RWPE2 (cell line): ENCODE measurements around the gene DPPA3.
"Not testable (repeated sequence)": the region's sequence is repeated elsewhere in the genome, so short reads cannot be mapped to it uniquely, and the experiment has no call there.

Experiments
- ATAC-seq: fragments of 200-7000 bp; cut with Tn5 transposase; 3 replicates; pipeline ENCODE4 v1.9.1; 2021; ENCODE audit warnings: low read depth
- DNase-seq: peaks from one replicate; pipeline ENCODE4 v3.0.0-alpha.2; 2020; ENCODE audit warnings: low spot score
- H3K27ac ChIP-seq: fragments of 450-650 bp; 2 replicates; pipeline ENCODE4 v1.5.1; 2017; ENCODE audit warnings: mild to moderate bottlenecking; ENCODE audit not compliant: poor library complexity, severe bottlenecking
- H3K27me3 ChIP-seq: fragments of 250-450 bp; sonication (Bioruptor Pico); 2 replicates; pipeline ENCODE4 v1.5.1; 2021; ENCODE audit warnings: mild to moderate bottlenecking, moderate library complexity; ENCODE audit not compliant: insufficient read depth, poor library complexity, severe bottlenecking
- H3K36me3 ChIP-seq: fragments of 250-450 bp; sonication (Bioruptor Pico); 2 replicates; pipeline ENCODE4 v1.5.1; 2020; ENCODE audit warnings: low read depth, mild to moderate bottlenecking, moderate library complexity
- H3K4me1 ChIP-seq: fragments of 250-450 bp; sonication (Bioruptor Pico); 2 replicates; pipeline ENCODE4 v1.5.1; 2021; ENCODE audit warnings: mild to moderate bottlenecking, moderate library complexity; ENCODE audit not compliant: insufficient read depth, poor library complexity, severe bottlenecking
- H3K4me3 ChIP-seq: fragments of 250-450 bp; sonication (Bioruptor Pico); 2 replicates; pipeline ENCODE4 v1.5.1; 2021; ENCODE audit warnings: mild to moderate bottlenecking, moderate library complexity; ENCODE audit not compliant: severe bottlenecking
- H3K9me3 ChIP-seq: fragments of 250-450 bp; sonication (Bioruptor Pico); 2 replicates; pipeline ENCODE4 v1.5.1; 2021; ENCODE audit warnings: mild to moderate bottlenecking, moderate library complexity; ENCODE audit not compliant: severe bottlenecking
- CTCF ChIP-seq: fragments of 450-650 bp; IDR thresholded peaks from one replicate; pipeline ENCODE4 v1.5.1; 2017; ENCODE audit warnings: mild to moderate bottlenecking, moderate library complexity; ENCODE audit not compliant: poor library complexity, severe bottlenecking

DPPA3 gene

GRCh38 chr12:7748852-7749251 lies 37.6 kb downstream of the DPPA3 start:
- DNase-seq (no peak), ATAC-seq (no peak)
- no peak overlapping the region for H3K27ac ChIP-seq
- H3K4me3 ChIP-seq = no peak overlapping the region
- no peaks in the 10 kb centered on the region for H3K27me3 ChIP-seq
- H3K36me3 ChIP-seq = no peaks in the 10 kb centered on the region
- no peaks in the 10 kb centered on the region for H3K4me1 ChIP-seq
- TF ChIP-seq CTCF = no peak
- no peaks in the 10 kb centered on the region for H3K9me3 ChIP-seq

- Histone ChIP-seq H3K36me3 (no peaks in the 10 kb centered on the region), H3K4me1 (no peaks in the 10 kb centered on the region), H3K27ac (no peak overlapping the region), H3K9me3 (no peaks in the 10 kb centered on the region), H3K4me3 (no peak overlapping the region), H3K27me3 (no peaks in the 10 kb centered on the region)
- no peak for TF ChIP-seq CTCF
- ATAC-seq (no peak), DNase-seq (no peak)
Measured at GRCh38 chr12:7749442-7749841, 38.2 kb downstream of the DPPA3 start.

- Histone ChIP-seq H3K4me1 (no peaks in the 10 kb centered on the region), H3K27me3 (no peaks in the 10 kb centered on the region), H3K36me3 (no peaks in the 10 kb centered on the region), H3K4me3 (no peak overlapping the region), H3K9me3 (no peaks in the 10 kb centered on the region), H3K27ac (no peak overlapping the region)
- DNase-seq = no peak
- ATAC-seq = no peak
- no peak for TF ChIP-seq CTCF
Measured at GRCh38 chr12:7750350-7750749, 39.1 kb downstream of the DPPA3 start.

- DNase-seq = no peak
- H3K4me3 ChIP-seq = no peak overlapping the region
- no peak overlapping the region for H3K27ac ChIP-seq
- no peaks in the 10 kb centered on the region for H3K27me3 ChIP-seq
- H3K9me3 ChIP-seq = no peaks in the 10 kb centered on the region
- ATAC-seq = no peak
- TF ChIP-seq CTCF = no peak
- H3K4me1 ChIP-seq = no peaks in the 10 kb centered on the region
- H3K36me3 ChIP-seq = no peaks in the 10 kb centered on the region
Measured at GRCh38 chr12:7751394-7751793, 40.2 kb downstream of the DPPA3 start.

GRCh38 chr12:7751941-7752922 lies 41.0 kb downstream of the DPPA3 start:
- not testable (repeated sequence) for H3K27me3 ChIP-seq, H3K9me3 ChIP-seq, H3K4me3 ChIP-seq, H3K27ac ChIP-seq, H3K36me3 ChIP-seq, H3K4me1 ChIP-seq, ATAC-seq, DNase-seq

GRCh38 chr12:7755668-7756067 lies 44.4 kb downstream of the DPPA3 start:
- not testable (repeated sequence) for H3K27me3 ChIP-seq, H3K9me3 ChIP-seq, H3K4me1 ChIP-seq, H3K27ac ChIP-seq, H3K36me3 ChIP-seq, DNase-seq, ATAC-seq, H3K4me3 ChIP-seq
